Liver (tissue), 9 donors: Measurements from ENCODE around the gene BTBD9. TPM values are rescaled to one million over a fixed set of nuclear protein-coding genes. Genes with fewer than 3 reads are reported as not detected.

ENCODE experiments used
- DNase-seq: peaks from one replicate; pipeline ENCODE4 v3.0.0-alpha.2; 2017; ENCODE audit warnings: low spot score
- H3K27ac ChIP-seq, 2 donors: one replicate each; pipeline ENCODE4 v1.7.0; 2013; ENCODE audit warnings: inconsistent platforms in 2 of 2, low read length in 2 of 2, control low read depth in 1 of 2, low read depth in 1 of 2, mild to moderate bottlenecking in 1 of 2
- H3K27me3 ChIP-seq, 4 donors: one replicate each; pipeline versions ENCODE4 v1.6.1 to v1.7.0; 2013; ENCODE audit warnings: low read length in 3 of 4, inconsistent platforms in 1 of 4, mild to moderate bottlenecking in 1 of 4, moderate library complexity in 1 of 4; ENCODE audit not compliant: control insufficient read depth in 4 of 4, insufficient read depth in 4 of 4
- H3K36me3 ChIP-seq, 4 donors: one replicate each; pipeline versions ENCODE4 v1.6.1 to v1.7.0; 2013; ENCODE audit warnings: low read length in 3 of 4, mild to moderate bottlenecking in 3 of 4, low read depth in 1 of 4, moderate library complexity in 1 of 4; ENCODE audit not compliant: control insufficient read depth in 4 of 4, insufficient read depth in 3 of 4
- H3K4me1 ChIP-seq, 4 donors: one replicate each; pipeline versions ENCODE4 v1.6.1 to v1.7.0; 2013; ENCODE audit warnings: low read length in 3 of 4, mild to moderate bottlenecking in 3 of 4, moderate library complexity in 1 of 4; ENCODE audit not compliant: control insufficient read depth in 4 of 4, insufficient read depth in 4 of 4
- H3K4me3 ChIP-seq, 3 donors: one replicate each; pipeline versions ENCODE4 v1.6.1 to v1.7.0; 2013; ENCODE audit warnings: low read length in 3 of 3, control low read depth in 1 of 3, low read depth in 1 of 3, mild to moderate bottlenecking in 1 of 3
- H3K9ac ChIP-seq, 2 donors: one replicate each; pipeline ENCODE4 v1.7.0; 2013; ENCODE audit warnings: low read length in 2 of 2, mild to moderate bottlenecking in 2 of 2, moderate library complexity in 2 of 2, control low read depth in 1 of 2, low read depth in 1 of 2
- H3K9me3 ChIP-seq, 4 donors: one replicate each; pipeline versions ENCODE4 v1.6.1 to v1.7.0; 2013; ENCODE audit warnings: low read length in 3 of 4; ENCODE audit not compliant: control insufficient read depth in 4 of 4
- ATF3 ChIP-seq: IDR thresholded peaks from 2 replicates; pipeline ENCODE4 v1.6.1; 2016; ENCODE audit warnings: antibody characterized with exemption
- CTCF ChIP-seq: fragments of 150-350 bp; IDR thresholded peaks from 2 replicates; pipeline ENCODE4 v1.5.1; 2017; ENCODE audit warnings: improper control_type of control experiment, low read depth, low read length; ENCODE audit not compliant: missing input control
- EGR1 ChIP-seq, 2 donors: IDR thresholded peaks; 2 replicates each; pipeline ENCODE4 v1.6.1; 2016 to 2018; ENCODE audit warnings: antibody characterized with exemption in 2 of 2, low read depth in 2 of 2
- HNF4A ChIP-seq, 2 donors: conservative IDR thresholded peaks; 2 replicates each; pipeline ENCODE4 v1.6.1; 2016; ENCODE audit warnings: antibody characterized with exemption in 2 of 2, mild to moderate bottlenecking in 2 of 2
- HNF4G ChIP-seq: IDR thresholded peaks from 2 replicates; pipeline ENCODE4 v1.6.1; 2016; ENCODE audit warnings: antibody characterized with exemption
- NR2F2 ChIP-seq: IDR thresholded peaks from 2 replicates; pipeline ENCODE4 v1.6.1; 2016; ENCODE audit warnings: antibody characterized with exemption
- RAD21 ChIP-seq, 2 donors: IDR thresholded peaks; 2 replicates each; pipeline ENCODE4 v1.6.1; 2016; ENCODE audit warnings: antibody characterized with exemption in 2 of 2, mild to moderate bottlenecking in 2 of 2
- REST ChIP-seq: IDR thresholded peaks from 2 replicates; pipeline ENCODE4 v1.6.1; 2016; ENCODE audit warnings: antibody characterized with exemption, mild to moderate bottlenecking
- SP1 ChIP-seq: IDR thresholded peaks from 2 replicates; pipeline ENCODE4 v1.6.1; 2018; ENCODE audit warnings: antibody characterized with exemption, mild to moderate bottlenecking
- TAF1 ChIP-seq: conservative IDR thresholded peaks from 2 replicates; pipeline ENCODE4 v1.6.1; 2016; ENCODE audit warnings: antibody characterized with exemption, mild to moderate bottlenecking
- YY1 ChIP-seq: IDR thresholded peaks from 2 replicates; pipeline ENCODE4 v1.6.1; 2016; ENCODE audit warnings: antibody characterized with exemption, mild to moderate bottlenecking
- WGBS: extraction: QIAGEN DNeasy Blood & Tissue Kit; methylation state at CpG from one replicate; pipeline ENCODE4 v1.1.7; 2013; 5-methylcytosine and 5-hydroxymethylcytosine counted together
- polyA plus RNA-seq, 2 donors: library from polyadenylated mRNA; stranded (reverse) in 1 of 2; unstranded in 1 of 2; fragments of 200-250 nt in 1 of 2; fragments of >200 nt in 1 of 2; fragmentation: Nextera tagmentation in 1 of 2; extraction: Ambion mirVana in 1 of 2; gene quantifications; one replicate each; pipeline versions ENCODE4 v1.2.1 to v1.2.3, GENCODE V29; 2013 to 2015
- total RNA-seq, 2 donors: library from RNA; depleted of rRNA; stranded (reverse); fragments of >200 nt; gene quantifications; one replicate each; pipeline ENCODE4 v1.2.3, GENCODE V29; 2014
- donor health status: healthy.
- donor health status: healthy.
- donor health status: healthy.
- donor health status: healthy.
- donor health status: healthy.

The BTBD9 gene
- total and polyA plus RNA-seq, 4 donors, result 2.0 to 12.4 (median 5.7) TPM

GRCh38 chr6:38162493-38163185 is 477.1 kb downstream of the BTBD9 start:
- Histone ChIP-seq H3K9me3 (no peaks in the 10 kb centered on the region), H3K27ac (no peak overlapping the region), H3K4me3 (no peak overlapping the region), H3K9ac (no peak overlapping the region), H3K27me3 (no peaks in the 10 kb centered on the region), H3K36me3 (no peaks in the 10 kb centered on the region), H3K4me1 (peaks cover 8 to 21% (median 12%) of the 10 kb centered on the region in 4 donors)
- no peak for DNase-seq
- TF ChIP-seq HNF4A (conservative IDR thresholded peaks at IDR 0.05) (no peak), REST (no peak), SP1 (no peak), NR2F2 (no peak), HNF4G (no peak), EGR1 (IDR thresholded peaks at IDR 0.05; ENCODE audit: low read depth in 2 of 2) (no peak), ATF3 (no peak)
- WGBS, result 97% methylated on average over 17 of the region's 17 CpGs

- H3K36me3 ChIP-seq, result no peaks in the 10 kb centered on the region
- H3K9ac ChIP-seq, result no peak overlapping the region
- no peaks in the 10 kb centered on the region for H3K27me3 ChIP-seq
- H3K27ac ChIP-seq, result no peak overlapping the region
- no peak for DNase-seq
- 81% methylated on average over 15 of the region's 15 CpGs for WGBS
- peaks cover 8 to 21% (median 12%) of the 10 kb centered on the region in 4 donors for H3K4me1 ChIP-seq
- TF ChIP-seq CTCF, result no peak
- no peak for TF ChIP-seq TAF1
- no peak for TF ChIP-seq RAD21 (IDR thresholded peaks at IDR 0.05)
- TF ChIP-seq YY1, result no peak
- no peaks in the 10 kb centered on the region for H3K9me3 ChIP-seq
- no peak overlapping the region for H3K4me3 ChIP-seq
Measured at GRCh38 chr6:38161754-38162492, 477.8 kb downstream of the BTBD9 start.
